Measurements from ENCODE around the gene KCNK4. TPM values are rescaled to one million over a fixed set of nuclear protein-coding genes. Genes with fewer than 3 reads are reported as not detected.
"Not testable (repeated sequence)": the region's sequence is repeated elsewhere in the genome, so short reads cannot be mapped to it uniquely, and the experiment has no call there.

Gene KCNK4
- total RNA-seq, 1 donor from 2014 or later, result 0.17 TPM

GRCh38 chr11:64292460-64293254 is 1.6 kb downstream of the KCNK4 start:
- DNase-seq, result no peak

GRCh38 chr11:64294774-64295173 is 3.7 kb downstream of the KCNK4 start:
- DNase-seq, result no peak

- no peak for DNase-seq
Observed at GRCh38 chr11:64295760-64296159, 4.7 kb downstream of the KCNK4 start.

GRCh38 chr11:64296236-64296635 is 5.1 kb downstream of the KCNK4 start:
- DNase-seq, result no peak

- DNase-seq, result no peak
Observed at GRCh38 chr11:64296830-64297698, 6.0 kb downstream of the KCNK4 start.

GRCh38 chr11:64297699-64298358 is 6.7 kb downstream of the KCNK4 start:
- DNase-seq, result no peak

GRCh38 chr11:64298966-64299846 is 8.1 kb downstream of the KCNK4 start:
- peak; percentile 39 for DNase-seq

- no peak for DNase-seq
Observed at GRCh38 chr11:64299847-64300648, 8.9 kb downstream of the KCNK4 start, which contains the start of gene CATSPERZ. CATSPERZ (plus strand) TSS chr11:64300358; CDS start chr11:64300411, 53 bp downstream.

- DNase-seq, result no peak
Observed at GRCh38 chr11:64303109-64304031, 12.3 kb downstream of the KCNK4 start.

- no peak for DNase-seq
Observed at GRCh38 chr11:64304032-64304315, 12.9 kb downstream of the KCNK4 start.

GRCh38 chr11:64304316-64305072 is 13.4 kb downstream of the KCNK4 start:
- DNase-seq, result peak; percentile 95

- peak; percentile 98 for DNase-seq
Observed at GRCh38 chr11:64305075-64305690, 14.1 kb downstream of the KCNK4 start, which contains the start of gene ESRRA. ESRRA (plus strand) TSS chr11:64305524; CDS start chr11:64307180, 1,656 bp downstream.

GRCh38 chr11:64305691-64306562 is 14.8 kb downstream of the KCNK4 start:
- peak; percentile 57 for DNase-seq

GRCh38 chr11:64306563-64306875 is 15.4 kb downstream of the KCNK4 start:
- DNase-seq, result no peak

- no peak for DNase-seq
Observed at GRCh38 chr11:64306876-64307622, 15.9 kb downstream of the KCNK4 start.

GRCh38 chr11:64307795-64308194 is 16.7 kb downstream of the KCNK4 start:
- not testable (repeated sequence) for DNase-seq

- no peak for DNase-seq
Observed at GRCh38 chr11:64312947-64313346, 21.8 kb downstream of the KCNK4 start.
